Suppressor macrophage (primary cell): ENCODE data around the gene UBR2.
"Not testable (repeated sequence)": the region's sequence is repeated elsewhere in the genome, so short reads cannot be mapped to it uniquely, and the experiment has no call there.

Experiments used
- DNase-seq, 4 experiments: peaks; one replicate each; pipeline ENCODE4 v3.0.0-alpha.2; 2020 to 2022

Gene UBR2

GRCh38 chr6:42618686-42619085, 54.9 kb downstream of the UBR2 start:
- DNase-seq: no peak

- DNase-seq: no peak
Measured at GRCh38 chr6:42619963-42620362, 56.1 kb downstream of the UBR2 start.

DNA sequence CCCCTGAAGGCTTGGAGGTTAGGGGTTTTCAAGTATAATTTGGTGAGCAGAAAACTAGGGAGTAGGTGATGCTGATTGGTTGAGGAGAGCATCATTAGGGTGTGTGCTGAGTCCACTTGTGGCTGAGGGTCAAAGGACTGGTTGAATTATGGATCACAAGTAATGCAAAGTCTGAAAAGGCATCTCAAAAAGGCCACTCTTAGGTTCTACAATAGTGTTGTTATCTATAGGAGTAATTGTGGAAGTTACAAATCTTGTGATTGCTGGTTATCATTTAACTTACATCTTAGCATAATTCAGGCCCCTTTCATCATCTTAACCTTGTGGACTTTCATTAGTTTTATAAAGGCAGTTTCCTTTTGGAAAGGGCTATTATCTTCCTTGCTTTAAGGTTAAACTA, 60.8 kb downstream of the UBR2 start:
- DNase-seq: no peak

DNA sequence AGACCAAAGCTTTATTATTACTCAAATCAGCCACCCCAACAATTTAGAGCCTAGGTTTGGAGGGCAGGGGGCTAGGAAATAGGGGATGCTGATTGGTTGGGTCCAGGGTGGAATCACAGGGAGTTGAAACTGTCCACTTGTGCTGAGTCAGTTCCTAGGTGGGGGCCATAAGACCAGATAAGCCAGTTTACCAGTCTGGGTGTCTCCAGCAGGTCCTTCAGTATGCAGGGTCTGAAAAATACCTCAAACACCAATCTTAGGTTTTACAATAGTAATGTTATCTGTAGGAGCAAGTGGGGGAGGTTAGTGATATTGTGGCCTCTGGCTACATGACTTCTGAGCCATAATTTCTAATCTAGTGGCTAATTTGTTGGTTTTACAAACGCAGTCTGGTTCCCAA, 63.2 kb downstream of the UBR2 start:
- no peak for DNase-seq

- no peak for DNase-seq
Measured at GRCh38 chr6:42627674-42628073, 63.8 kb downstream of the UBR2 start.

DNA sequence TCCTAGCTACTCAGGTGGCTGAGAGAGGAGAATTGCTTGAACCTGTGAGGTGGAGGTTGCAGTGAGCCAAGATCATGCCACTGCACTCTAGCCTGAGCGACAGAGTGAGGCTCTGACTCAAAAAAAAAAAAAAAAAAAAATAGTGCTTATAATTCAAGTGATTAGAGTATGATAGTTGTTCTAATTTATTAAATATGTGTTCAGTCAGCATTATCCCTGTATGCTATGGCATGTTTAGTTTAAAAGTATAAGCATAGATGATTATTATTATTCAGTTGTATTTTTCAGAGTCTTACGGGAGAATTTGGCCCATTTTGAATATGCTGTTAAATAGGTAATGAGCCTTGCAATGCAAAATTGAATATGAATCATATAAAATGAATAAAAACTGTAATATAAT, 64.8 kb downstream of the UBR2 start:
- no peak for DNase-seq

- DNase-seq: peak in 3 of 4 experiments; percentile 3 to 28 (median 4)
Measured at GRCh38 chr6:42629845-42630244, 66.0 kb downstream of the UBR2 start.

GRCh38 chr6:42637681-42638080, 73.9 kb downstream of the UBR2 start:
- no peak for DNase-seq

DNA sequence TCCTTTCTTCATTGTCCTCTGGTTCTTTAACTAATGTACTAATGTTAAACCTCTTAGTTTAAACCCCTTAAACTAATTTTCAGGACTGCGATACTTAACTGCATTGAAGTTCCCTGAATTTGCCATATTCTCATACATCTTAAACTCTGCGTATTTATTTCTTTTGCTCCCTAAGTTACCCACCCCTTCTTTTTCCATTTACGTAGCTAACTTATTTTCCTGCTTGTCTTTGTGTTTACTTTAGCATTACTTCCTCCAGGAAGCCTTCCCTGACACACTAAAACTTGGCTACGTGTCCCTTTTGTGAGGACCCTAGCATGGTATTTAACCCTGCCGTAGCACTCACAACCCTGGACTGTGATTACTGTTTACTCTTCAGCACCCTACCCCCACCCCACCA, 79.0 kb downstream of the UBR2 start:
- no peak for DNase-seq

DNA sequence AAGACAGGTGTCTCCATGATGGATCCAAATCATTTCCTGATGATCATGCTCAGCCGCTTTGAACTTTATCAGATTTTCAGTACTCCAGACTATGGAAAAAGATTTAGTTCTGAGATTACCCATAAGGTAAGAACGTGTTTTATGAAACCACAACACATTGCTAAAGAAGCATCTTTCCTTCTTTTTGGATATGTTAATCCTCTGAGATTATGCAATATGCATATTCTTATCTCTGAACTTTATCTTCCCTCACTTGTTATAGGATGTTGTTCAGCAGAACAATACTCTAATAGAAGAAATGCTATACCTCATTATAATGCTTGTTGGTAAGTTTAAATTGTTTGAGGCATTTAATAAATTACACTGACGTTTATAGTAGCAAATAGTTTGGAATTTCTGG, 80.4 kb downstream of the UBR2 start:
- no peak for DNase-seq

DNA sequence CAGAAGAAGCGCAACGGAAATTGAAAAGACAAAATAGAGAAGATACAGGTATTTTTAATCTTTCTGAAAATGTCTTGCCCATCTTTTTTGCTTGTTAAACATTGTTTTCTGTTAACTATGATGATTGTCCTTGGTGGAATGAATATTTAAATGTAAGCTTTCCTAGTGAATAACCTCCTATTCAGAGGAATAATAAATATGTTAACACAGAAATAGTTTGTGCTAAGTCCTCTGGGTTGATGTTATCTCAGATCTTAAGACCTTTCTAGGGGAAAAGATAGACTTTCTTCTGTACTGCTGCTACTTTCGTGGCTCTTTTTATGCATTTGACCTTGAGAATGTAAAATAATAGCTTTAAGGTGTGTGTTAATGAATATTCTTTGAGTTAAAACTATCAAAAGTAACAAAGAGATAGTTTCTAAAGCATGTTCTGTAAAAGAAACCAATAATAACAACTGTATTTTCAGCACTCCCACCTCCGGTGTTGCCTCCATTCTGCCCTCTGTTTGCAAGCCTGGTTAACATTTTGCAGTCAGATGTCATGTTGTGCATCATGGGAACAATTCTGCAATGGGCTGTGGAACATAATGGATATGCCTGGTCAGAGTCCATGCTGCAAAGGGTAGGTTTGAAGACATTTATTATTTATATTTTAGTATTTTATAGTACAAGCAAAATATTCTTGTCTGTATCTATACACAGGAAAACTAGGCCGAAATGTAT, 88.4 kb downstream of the UBR2 start:
- DNase-seq: no peak

- no peak for DNase-seq
Measured at GRCh38 chr6:42653851-42654250, 90.0 kb downstream of the UBR2 start.

DNA sequence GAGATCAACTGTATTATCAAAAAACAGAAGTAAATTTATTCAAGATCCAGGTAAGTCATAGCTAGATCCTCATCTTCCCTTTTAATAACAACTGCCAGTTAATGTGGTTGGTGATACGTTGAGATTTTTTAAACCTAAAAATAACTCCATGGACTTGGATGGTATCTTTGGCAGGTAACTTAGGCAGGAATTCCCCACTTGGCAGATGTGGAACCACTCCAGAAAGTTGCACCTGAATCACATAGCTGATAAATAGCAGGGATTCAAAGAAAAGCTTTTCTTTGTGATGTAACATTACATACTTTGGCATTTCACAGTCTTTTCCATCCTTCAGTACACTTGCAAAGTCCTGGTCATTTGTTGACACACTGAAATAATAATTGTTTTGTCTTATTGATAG, 96.0 kb downstream of the UBR2 start:
- DNase-seq: no peak

DNA sequence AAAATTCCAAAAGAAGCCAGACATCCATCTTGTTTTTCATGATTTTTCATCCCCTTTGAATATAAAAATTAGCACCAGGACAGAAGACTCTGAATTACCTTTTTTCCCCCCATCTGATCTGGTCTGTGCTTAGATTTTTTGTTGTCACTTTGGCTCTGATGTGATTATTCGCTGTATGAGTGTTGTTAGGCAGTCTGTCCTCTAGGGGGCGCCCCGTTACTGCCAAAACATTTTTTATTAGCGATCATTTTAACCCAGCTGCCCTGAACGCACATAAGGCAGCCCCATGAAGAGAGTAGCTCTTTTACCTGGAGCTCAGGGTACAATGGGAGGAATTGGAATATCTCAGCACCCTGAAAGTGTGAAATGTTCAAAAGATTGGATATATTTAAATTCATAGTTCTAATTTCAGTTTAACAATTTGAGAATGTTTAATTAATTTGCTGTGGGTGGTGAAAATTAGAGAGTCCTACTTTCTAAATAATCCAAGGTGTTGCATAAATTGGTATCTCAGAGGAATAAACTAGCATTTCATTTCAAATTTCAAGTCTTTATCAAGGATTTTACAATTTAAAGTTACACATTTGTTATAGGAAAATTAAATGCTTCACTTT, 97.8 kb downstream of the UBR2 start:
- DNase-seq: peak; percentile 77 to 86 (median 82)

DNA sequence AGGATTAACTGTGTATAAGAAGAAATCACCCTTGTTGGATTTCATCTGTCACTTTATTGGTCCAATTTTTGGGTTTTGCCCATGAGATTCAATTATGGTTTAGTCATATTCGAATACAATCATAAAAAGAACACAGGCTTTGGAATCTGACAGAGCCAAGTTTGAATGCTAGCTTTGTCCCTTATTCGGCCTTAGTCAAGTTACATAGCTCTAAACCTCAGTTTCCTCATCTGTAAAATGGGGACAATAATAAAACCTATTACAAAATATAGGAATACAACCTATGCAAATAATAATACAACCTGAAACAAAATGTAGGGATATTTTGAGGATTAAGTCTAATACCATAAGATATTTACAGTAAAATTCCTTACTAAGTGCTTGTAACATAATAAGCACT, 100.9 kb downstream of the UBR2 start:
- DNase-seq: no peak

- not testable (repeated sequence) for DNase-seq
Measured at GRCh38 chr6:42674368-42674767, 110.5 kb downstream of the UBR2 start.

DNA sequence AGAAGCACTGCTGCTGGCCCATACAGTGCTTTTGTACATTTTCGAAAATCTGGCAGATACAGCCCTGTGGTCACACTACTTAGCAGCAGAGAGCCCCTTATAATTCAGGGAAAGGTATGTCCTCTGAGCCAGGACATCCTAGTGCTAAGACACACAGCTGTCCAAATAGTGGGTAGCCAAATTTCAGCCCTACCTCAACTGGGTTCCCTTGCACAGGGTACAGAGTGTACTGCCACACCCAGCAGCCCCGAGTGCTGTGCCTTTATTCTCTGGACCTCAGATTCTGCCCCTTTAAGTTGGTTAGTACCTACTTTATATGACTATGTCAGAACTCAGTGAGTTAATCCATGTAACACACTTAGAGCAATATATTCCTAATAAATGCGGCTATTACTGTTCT, 111.0 kb downstream of the UBR2 start:
- DNase-seq: no peak

DNA sequence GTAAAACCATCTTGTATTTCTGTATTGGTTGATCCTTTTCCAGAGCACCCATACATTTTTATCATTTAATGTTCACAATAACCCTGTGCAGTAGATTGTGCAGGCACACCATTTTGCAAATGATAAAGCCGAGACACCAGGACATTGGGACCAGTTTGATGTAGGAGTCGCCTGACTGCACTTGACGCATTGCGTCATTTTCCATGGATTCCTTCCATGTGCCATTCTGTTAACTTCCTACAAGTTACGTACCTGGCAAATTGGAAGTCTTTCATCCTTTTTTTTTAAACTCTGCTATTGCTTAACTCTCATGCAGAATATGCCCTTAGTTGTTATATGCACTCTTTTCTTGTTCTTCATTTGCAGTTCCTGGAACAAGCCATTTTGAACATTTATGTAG, 115.5 kb downstream of the UBR2 start:
- no peak for DNase-seq

DNA sequence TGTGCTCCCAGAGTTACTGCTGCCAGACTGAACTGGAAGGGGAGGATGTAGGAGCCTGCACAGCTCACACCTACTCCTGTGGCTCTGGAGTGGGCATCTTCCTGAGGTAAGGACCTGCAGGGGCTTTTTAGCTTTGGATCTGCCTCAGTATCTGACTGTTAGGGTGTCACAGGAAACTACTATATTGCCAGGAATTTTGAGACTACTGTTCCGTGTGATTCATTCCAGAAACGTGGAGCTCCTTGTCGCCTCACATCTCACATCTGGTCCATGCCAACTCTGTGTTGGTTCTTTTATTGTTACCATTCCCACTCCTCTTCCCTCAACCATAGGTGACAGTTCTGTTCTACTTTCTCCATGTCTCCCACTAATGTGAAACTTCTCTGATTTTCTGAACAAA, 124.5 kb downstream of the UBR2 start:
- no peak for DNase-seq

DNA sequence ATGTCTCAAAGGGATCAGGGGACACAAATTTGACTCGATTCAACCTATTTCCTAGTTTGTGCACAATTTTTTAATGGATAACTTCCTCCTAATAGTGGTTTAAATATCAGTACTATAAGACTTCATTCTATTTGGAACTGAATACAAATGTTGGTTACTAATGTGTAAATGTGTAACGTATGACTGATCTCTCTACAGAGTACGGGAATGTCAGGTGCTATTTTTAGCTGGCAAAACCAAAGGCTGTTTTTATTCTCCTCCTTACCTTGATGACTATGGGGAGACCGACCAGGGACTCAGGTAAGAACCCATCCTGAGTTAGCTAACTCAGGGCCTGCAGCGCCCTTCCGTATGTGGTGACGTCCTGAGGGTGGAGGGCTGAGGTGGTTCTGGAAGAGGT, 125.5 kb downstream of the UBR2 start:
- no peak for DNase-seq

DNA sequence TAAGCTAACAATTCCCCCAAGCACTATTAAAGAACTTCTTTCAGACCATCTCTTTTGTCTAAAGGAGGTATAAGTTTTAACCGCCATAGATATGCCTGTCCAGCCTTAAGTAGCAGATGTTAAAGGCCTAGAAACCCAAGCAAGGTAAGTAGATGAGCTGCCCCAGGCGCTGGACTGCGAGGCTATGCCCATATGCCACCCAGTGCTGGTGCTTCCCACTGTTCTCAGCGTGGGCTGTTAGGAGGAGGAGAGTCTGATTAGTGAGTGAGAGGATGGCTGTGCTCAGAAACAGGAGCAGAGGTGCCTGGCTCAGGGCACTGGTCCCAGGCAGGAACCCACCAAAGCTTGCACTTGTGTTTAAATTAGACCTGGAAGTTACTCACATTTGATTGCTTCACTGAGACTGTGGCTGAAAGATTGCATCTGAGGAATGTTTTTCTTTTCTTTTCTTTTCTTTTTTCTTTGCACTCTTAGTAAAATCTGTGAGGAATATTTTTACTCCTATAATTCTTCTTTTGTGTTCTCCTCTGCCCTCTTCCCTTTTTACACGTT, 126.4 kb downstream of the UBR2 start:
- no peak for DNase-seq

- no peak for DNase-seq
Measured at GRCh38 chr6:42690872-42691271, 127.0 kb downstream of the UBR2 start.

GRCh38 chr6:42692137-42692911, 128.5 kb downstream of the UBR2 start:
- no peak for DNase-seq
